ENCODE results near the gene BIRC6. TPM values are rescaled to one million over a fixed set of nuclear protein-coding genes. Genes with fewer than 3 reads are reported as not detected.
"Not testable (repeated sequence)": the region's sequence is repeated elsewhere in the genome, so short reads cannot be mapped to it uniquely, and the experiment has no call there.

BIRC6 gene
- total RNA-seq, 1 experiment from 2014 or later: 96.7 TPM

GRCh38 chr2:32360416-32360815 is 3.6 kb downstream of the BIRC6 start:
- DNase-seq: no peak
- Mint-ChIP-seq H3K4me3 (ENCODE audit: unreplicated experiment) (no peak overlapping the region), H3K9me3 (ENCODE audit: unreplicated experiment) (no peaks in the 10 kb centered on the region), H3K27me3 (ENCODE audit: insufficient read depth, unreplicated experiment) (no peaks in the 10 kb centered on the region), H3K27ac (ENCODE audit: unreplicated experiment) (no peak overlapping the region), H3K36me3 (ENCODE audit: insufficient read depth, unreplicated experiment) (peaks cover 38% of the 10 kb centered on the region), H3K4me1 (ENCODE audit: low read depth, unreplicated experiment) (peaks cover 45% of the 10 kb centered on the region)
- Histone ChIP-seq H3K36me3 (ENCODE audit: control insufficient read depth, insufficient read depth, low read length) (no peaks in the 10 kb centered on the region), H3K27me3 (replicated peaks; ENCODE audit: control insufficient read depth, insufficient read depth, low read length) (no peaks in the 10 kb centered on the region), H3K4me3 (ENCODE audit: low read depth, low read length) (no peak overlapping the region), H3K9me3 (no peaks in the 10 kb centered on the region), H3K4me1 (peaks cover 16% of the 10 kb centered on the region)
- BruUV-seq (replicated peaks): no TSS peak
- intact Hi-C loops (cut with micrococcal nuclease; ENCODE audit: unreplicated experiment): no loop called here
- ChIA-PET POLR2A (interaction anchor here (0.5 kb wide), 1 partner anchor 167 kb away, joined by 3 read pairs; no protein-coding TSS in a partner anchor), CTCF (interaction anchor here (0.6 kb wide), 1 partner anchor 144 kb away, joined by 6 read pairs; no protein-coding TSS in a partner anchor)
- TF ChIP-seq CTCF (IDR thresholded peaks at IDR 0.05; ENCODE audit: insufficient read depth in 1 of 2, low read depth in 1 of 2, low read length in 1 of 2, severe bottlenecking in 1 of 2, unreplicated experiment in 1 of 2): no peak

- POLR2A ChIA-PET; H3K27me3 ChIP-seq (replicated peaks; ENCODE audit: control insufficient read depth, insufficient read depth, low read length); DNase-seq; CTCF ChIA-PET; BruUV-seq (replicated peaks); H3K9me3 Mint-ChIP-seq (ENCODE audit: unreplicated experiment); H3K4me3 Mint-ChIP-seq (ENCODE audit: unreplicated experiment); H3K27me3 Mint-ChIP-seq (ENCODE audit: insufficient read depth, unreplicated experiment); H3K9me3 ChIP-seq; H3K36me3 ChIP-seq (ENCODE audit: control insufficient read depth, insufficient read depth, low read length); intact Hi-C loops (cut with micrococcal nuclease; ENCODE audit: unreplicated experiment); H3K4me3 ChIP-seq (ENCODE audit: low read depth, low read length); H3K27ac Mint-ChIP-seq (ENCODE audit: unreplicated experiment): not testable (repeated sequence)
- Mint-ChIP-seq H3K36me3 (ENCODE audit: insufficient read depth, unreplicated experiment) (peaks cover 41% of the 10 kb centered on the region), H3K4me1 (ENCODE audit: low read depth, unreplicated experiment) (peaks cover 45% of the 10 kb centered on the region)
- peaks cover 16% of the 10 kb centered on the region for H3K4me1 ChIP-seq
These were observed 6.2 kb downstream of the BIRC6 start for GRCh38 chr2:32362997-32363396.

- no TSS peak for BruUV-seq (replicated peaks)
- Histone ChIP-seq H3K9me3 (no peaks in the 10 kb centered on the region), H3K4me3 (ENCODE audit: low read depth, low read length) (no peak overlapping the region), H3K36me3 (ENCODE audit: control insufficient read depth, insufficient read depth, low read length) (no peaks in the 10 kb centered on the region), H3K4me1 (peaks cover 13% of the 10 kb centered on the region), H3K27me3 (replicated peaks; ENCODE audit: control insufficient read depth, insufficient read depth, low read length) (no peaks in the 10 kb centered on the region)
- CTCF ChIA-PET: no interaction called here
- H3K4me3 Mint-ChIP-seq (ENCODE audit: unreplicated experiment): no peak overlapping the region
- no peak for TF ChIP-seq CTCF (IDR thresholded peaks at IDR 0.05; ENCODE audit: insufficient read depth in 1 of 2, low read depth in 1 of 2, low read length in 1 of 2, severe bottlenecking in 1 of 2, unreplicated experiment in 1 of 2)
- peaks cover 35% of the 10 kb centered on the region for H3K36me3 Mint-ChIP-seq (ENCODE audit: insufficient read depth, unreplicated experiment)
- H3K4me1 Mint-ChIP-seq (ENCODE audit: low read depth, unreplicated experiment): peaks cover 39% of the 10 kb centered on the region
- no peak overlapping the region for H3K27ac Mint-ChIP-seq (ENCODE audit: unreplicated experiment)
- POLR2A ChIA-PET: no interaction called here
- no peaks in the 10 kb centered on the region for H3K27me3 Mint-ChIP-seq (ENCODE audit: insufficient read depth, unreplicated experiment)
- no peaks in the 10 kb centered on the region for H3K9me3 Mint-ChIP-seq (ENCODE audit: unreplicated experiment)
- intact Hi-C loops (cut with micrococcal nuclease; ENCODE audit: unreplicated experiment): no loop called here
- no peak for DNase-seq
These were observed 6.8 kb downstream of the BIRC6 start for GRCh38 chr2:32363597-32363996.

GRCh38 chr2:32364290-32364689 is 7.5 kb downstream of the BIRC6 start:
- H3K27me3 Mint-ChIP-seq (ENCODE audit: insufficient read depth, unreplicated experiment); DNase-seq; H3K4me3 ChIP-seq (ENCODE audit: low read depth, low read length); H3K9me3 ChIP-seq; H3K27me3 ChIP-seq (replicated peaks; ENCODE audit: control insufficient read depth, insufficient read depth, low read length); H3K36me3 ChIP-seq (ENCODE audit: control insufficient read depth, insufficient read depth, low read length); BruUV-seq (replicated peaks); CTCF ChIA-PET; H3K4me1 ChIP-seq; H3K4me3 Mint-ChIP-seq (ENCODE audit: unreplicated experiment); H3K9me3 Mint-ChIP-seq (ENCODE audit: unreplicated experiment); intact Hi-C loops (cut with micrococcal nuclease; ENCODE audit: unreplicated experiment); POLR2A ChIA-PET: not testable (repeated sequence)
- peaks cover 30% of the 10 kb centered on the region for H3K36me3 Mint-ChIP-seq (ENCODE audit: insufficient read depth, unreplicated experiment)
- peak overlapping the region; percentile 48 for H3K27ac Mint-ChIP-seq (ENCODE audit: unreplicated experiment)
- H3K4me1 Mint-ChIP-seq (ENCODE audit: low read depth, unreplicated experiment): peaks cover 32% of the 10 kb centered on the region

- H3K4me3 Mint-ChIP-seq (ENCODE audit: unreplicated experiment); H3K27me3 ChIP-seq (replicated peaks; ENCODE audit: control insufficient read depth, insufficient read depth, low read length); H3K36me3 ChIP-seq (ENCODE audit: control insufficient read depth, insufficient read depth, low read length); BruUV-seq (replicated peaks); DNase-seq; H3K27ac Mint-ChIP-seq (ENCODE audit: unreplicated experiment); intact Hi-C loops (cut with micrococcal nuclease; ENCODE audit: unreplicated experiment); H3K4me3 ChIP-seq (ENCODE audit: low read depth, low read length); POLR2A ChIA-PET; H3K27me3 Mint-ChIP-seq (ENCODE audit: insufficient read depth, unreplicated experiment); CTCF ChIA-PET; H3K9me3 ChIP-seq; H3K9me3 Mint-ChIP-seq (ENCODE audit: unreplicated experiment); H3K4me1 ChIP-seq: not testable (repeated sequence)
- H3K4me1 Mint-ChIP-seq (ENCODE audit: low read depth, unreplicated experiment): peaks cover 23% of the 10 kb centered on the region
- peaks cover 26% of the 10 kb centered on the region for H3K36me3 Mint-ChIP-seq (ENCODE audit: insufficient read depth, unreplicated experiment)
These were observed 8.9 kb downstream of the BIRC6 start for GRCh38 chr2:32365679-32366078.

Data from Caco-2 (cell line).